ENCODE data around the gene GRAMD2A.

GRAMD2A gene

DNA sequence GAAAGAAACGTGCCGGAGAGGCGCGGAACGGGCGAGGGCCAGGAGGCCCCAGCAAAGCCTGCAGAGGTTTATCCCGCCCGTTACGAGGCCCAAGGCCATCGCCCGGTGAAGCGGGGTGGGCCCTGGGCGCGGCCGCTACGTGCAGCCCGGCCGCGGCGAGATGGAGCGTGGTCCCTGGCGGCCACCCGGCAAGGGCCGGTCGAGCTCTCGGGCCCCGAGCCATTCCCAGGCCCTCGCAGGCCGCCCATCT lies 32.3 kb upstream of the GRAMD2A start:
- no peak for DNase-seq (ENCODE audit: low read depth)
- peak overlapping the region; percentile 96 for H3K4me3 ChIP-seq (ENCODE audit: control insufficient read depth, low read depth, low read length)
- TF ChIP-seq, protein P1, sequence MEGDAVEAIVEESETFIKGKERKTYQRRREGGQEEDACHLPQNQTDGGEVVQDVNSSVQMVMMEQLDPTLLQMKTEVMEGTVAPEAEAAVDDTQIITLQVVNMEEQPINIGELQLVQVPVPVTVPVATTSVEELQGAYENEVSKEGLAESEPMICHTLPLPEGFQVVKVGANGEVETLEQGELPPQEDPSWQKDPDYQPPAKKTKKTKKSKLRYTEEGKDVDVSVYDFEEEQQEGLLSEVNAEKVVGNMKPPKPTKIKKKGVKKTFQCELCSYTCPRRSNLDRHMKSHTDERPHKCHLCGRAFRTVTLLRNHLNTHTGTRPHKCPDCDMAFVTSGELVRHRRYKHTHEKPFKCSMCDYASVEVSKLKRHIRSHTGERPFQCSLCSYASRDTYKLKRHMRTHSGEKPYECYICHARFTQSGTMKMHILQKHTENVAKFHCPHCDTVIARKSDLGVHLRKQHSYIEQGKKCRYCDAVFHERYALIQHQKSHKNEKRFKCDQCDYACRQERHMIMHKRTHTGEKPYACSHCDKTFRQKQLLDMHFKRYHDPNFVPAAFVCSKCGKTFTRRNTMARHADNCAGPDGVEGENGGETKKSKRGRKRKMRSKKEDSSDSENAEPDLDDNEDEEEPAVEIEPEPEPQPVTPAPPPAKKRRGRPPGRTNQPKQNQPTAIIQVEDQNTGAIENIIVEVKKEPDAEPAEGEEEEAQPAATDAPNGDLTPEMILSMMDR (conservative IDR thresholded peaks at IDR 0.05; ENCODE audit: control insufficient read depth, insufficient read depth, low read depth, low read length), result no peak

DNA sequence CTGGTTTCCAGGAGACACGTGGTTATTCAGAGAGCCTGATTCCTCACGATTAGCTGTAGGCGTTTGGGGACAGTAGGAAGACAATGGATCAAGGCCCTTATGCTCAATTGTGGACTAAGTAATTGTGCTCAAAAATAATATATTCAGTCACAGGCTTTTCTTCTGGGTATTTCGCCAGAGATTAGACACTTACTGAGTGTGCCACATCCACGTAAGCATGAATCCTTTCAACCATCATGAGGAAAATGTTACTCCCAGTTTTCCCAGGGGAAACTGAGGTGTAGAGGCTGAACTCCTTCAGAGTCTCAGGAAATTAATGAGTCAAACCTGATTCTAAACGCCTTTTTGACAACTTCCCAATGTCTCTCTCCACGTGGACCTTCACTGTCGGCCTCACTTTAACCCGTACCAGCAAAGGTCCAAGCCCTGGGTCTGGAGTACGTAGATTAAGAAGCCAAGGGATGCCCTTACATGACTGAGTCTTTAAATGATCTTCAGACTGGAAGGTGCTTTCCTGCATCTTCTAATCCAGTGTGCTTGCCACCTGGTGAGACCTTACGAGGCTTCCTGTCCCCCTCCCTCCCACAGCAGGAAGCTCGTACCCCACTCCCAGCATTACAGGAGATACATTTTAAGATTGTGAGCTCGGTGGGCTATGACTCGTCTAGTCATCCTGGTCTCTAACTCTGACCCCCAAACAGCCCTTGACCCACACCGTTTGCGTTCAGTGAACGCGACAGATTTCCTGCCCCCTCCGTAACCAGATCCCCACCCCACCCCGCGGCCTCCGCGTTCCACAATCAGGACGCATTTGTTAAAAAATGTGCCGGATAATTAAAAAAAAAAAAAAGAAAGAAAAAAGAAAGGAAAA lies 31.7 kb upstream of the GRAMD2A start:
- peak; percentile 92 for DNase-seq (ENCODE audit: low read depth)
- H3K4me3 ChIP-seq (ENCODE audit: control insufficient read depth, low read depth, low read length), result peak overlapping the region; percentile 96
- TF ChIP-seq, protein P1 (conservative IDR thresholded peaks at IDR 0.05; ENCODE audit: control insufficient read depth, insufficient read depth, low read depth, low read length), result no peak

DNA sequence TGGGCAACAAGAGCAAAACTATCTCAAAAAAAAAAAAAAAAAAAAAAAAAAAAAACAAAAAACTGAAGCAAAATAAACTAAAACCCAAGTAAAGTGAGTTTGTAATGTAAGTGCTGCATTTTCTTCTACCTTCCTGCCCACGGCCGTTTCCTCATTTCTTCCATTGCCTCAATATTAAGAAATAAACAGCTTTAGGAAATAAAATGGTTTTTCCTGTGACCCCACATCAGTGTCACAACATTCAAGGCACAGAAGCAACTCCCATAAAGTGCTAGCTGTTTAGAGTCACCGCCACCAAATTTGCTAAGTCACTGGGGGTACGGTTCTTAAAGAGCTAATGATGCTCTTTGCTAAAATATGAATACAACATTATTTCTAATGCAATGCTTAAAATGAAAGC lies 30.1 kb upstream of the GRAMD2A start:
- DNase-seq (ENCODE audit: low read depth), result no peak
- TF ChIP-seq, protein P1 (conservative IDR thresholded peaks at IDR 0.05; ENCODE audit: control insufficient read depth, insufficient read depth, low read depth, low read length), result no peak
- H3K4me3 ChIP-seq (ENCODE audit: control insufficient read depth, low read depth, low read length), result peak overlapping the region; percentile 96

DNA sequence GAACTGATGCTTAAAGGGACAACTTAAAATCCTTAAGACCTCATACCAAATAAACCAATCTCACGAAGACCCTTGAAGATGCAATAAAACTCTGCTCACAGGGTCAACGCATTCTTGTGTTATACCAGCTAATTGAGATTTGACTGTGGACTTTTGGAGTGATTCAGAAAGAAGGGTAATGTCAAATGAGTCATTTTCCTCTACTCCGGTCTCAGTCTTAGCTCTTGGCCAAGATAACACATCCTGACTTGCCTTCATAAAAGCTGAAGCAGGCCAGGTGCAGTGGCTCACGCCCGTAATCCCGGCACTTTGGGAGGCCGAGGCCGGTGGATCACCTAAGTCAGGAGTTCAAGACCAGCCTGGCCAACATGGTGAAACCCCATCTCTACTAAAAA lies 29.6 kb upstream of the GRAMD2A start:
- TF ChIP-seq, protein P1 (conservative IDR thresholded peaks at IDR 0.05; ENCODE audit: control insufficient read depth, insufficient read depth, low read depth, low read length), result no peak
- H3K4me3 ChIP-seq (ENCODE audit: control insufficient read depth, low read depth, low read length), result peak overlapping the region; percentile 96
- peak; percentile 92 for DNase-seq (ENCODE audit: low read depth)

DNA sequence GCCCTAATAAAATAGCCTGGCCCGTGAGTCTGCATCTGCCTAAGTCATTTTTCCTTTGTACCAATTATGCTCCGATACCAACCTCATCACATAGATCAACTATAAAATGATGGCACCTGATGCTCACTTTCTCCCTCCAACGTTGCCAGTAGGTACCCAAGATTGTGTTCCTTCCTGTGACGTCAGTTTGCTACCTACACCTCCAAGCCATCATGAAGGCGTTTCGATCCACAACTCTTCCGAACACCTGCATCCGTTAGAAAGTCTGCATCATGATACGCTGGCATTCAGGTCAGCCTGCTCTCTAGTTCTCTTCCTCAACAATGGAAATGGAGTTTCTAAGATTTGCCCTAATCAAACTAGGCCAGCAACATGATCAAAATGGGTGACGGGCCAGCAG lies 25.7 kb upstream of the GRAMD2A start:
- no peak overlapping the region for H3K4me3 ChIP-seq (ENCODE audit: control insufficient read depth, low read depth, low read length)
- TF ChIP-seq, protein P1 (conservative IDR thresholded peaks at IDR 0.05; ENCODE audit: control insufficient read depth, insufficient read depth, low read depth, low read length), result no peak
- no peak for DNase-seq (ENCODE audit: low read depth)

DNA sequence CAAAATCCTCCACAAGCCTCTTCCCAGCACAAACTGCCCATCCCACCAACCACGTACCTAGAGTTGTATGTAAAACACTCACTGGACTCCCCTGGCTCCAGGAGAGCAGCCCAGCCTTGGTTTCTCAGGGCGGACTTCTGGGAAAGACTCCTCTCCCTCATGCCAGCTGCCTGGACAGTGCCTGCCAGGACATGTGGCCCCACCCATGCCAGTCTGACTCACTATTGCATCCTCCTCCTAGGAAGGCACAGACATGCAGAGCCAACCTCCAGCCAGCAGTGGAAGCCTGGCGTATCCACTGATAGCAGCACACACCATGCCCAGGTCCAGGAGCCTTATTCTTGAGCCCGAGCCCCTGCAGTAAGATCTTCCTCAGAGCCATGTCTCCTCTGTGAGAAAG lies 24.8 kb upstream of the GRAMD2A start:
- DNase-seq (ENCODE audit: low read depth), result peak; percentile 37
- TF ChIP-seq, protein P1 (conservative IDR thresholded peaks at IDR 0.05; ENCODE audit: control insufficient read depth, insufficient read depth, low read depth, low read length), result no peak
- H3K4me3 ChIP-seq (ENCODE audit: control insufficient read depth, low read depth, low read length), result no peak overlapping the region
